ENCODE measurements around the gene HVCN1.

The HVCN1 gene

DNA sequence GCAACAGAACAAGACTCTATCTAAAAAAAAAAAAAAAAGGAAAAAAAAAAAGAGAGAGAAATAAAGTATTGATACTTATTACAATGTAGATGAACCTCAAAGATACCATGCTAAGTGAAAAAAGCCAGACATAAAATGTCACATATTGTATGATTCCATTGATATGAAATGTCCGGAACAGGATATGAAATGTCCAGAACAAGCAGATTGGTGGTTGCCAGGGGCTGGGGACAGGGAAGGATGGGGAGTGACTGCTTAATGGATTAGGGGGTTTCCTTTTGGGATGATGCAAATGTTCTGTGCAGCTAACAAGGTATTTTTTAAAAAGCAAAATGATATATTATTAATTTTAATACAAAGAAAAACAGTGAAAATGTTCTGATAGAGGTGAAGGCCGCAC, 5.0 kb downstream of the HVCN1 start:
- Histone ChIP-seq H3K4me1 (ENCODE audit: control insufficient read depth, insufficient read depth, low read length) (peaks cover 7% of the 10 kb centered on the region; the same call in 1 of the 2 replicates), H3K36me3 (ENCODE audit: control insufficient read depth, insufficient read depth, low read length) (no peaks in the 10 kb centered on the region), H3K27ac (ENCODE audit: low read depth, low read length) (no peak overlapping the region), H3K9me3 (ENCODE audit: control insufficient read depth, insufficient read depth, low read depth, low read length) (peaks cover 4% of the 10 kb centered on the region; the same call in 1 of the 2 replicates), H3K4me3 (ENCODE audit: low read depth, low read length) (no peak overlapping the region), H3K9ac (ENCODE audit: low read length) (no peak overlapping the region), H3K27me3 (ENCODE audit: control insufficient read depth, insufficient read depth, low read length) (peaks cover 21% of the 10 kb centered on the region)

- no peak overlapping the region for H3K27ac ChIP-seq (ENCODE audit: low read depth, low read length)
- H3K9ac ChIP-seq (ENCODE audit: low read length) = no peak overlapping the region
These were observed 8.9 kb downstream of the HVCN1 start for GRCh38 chr12:110680032-110680431.

DNA sequence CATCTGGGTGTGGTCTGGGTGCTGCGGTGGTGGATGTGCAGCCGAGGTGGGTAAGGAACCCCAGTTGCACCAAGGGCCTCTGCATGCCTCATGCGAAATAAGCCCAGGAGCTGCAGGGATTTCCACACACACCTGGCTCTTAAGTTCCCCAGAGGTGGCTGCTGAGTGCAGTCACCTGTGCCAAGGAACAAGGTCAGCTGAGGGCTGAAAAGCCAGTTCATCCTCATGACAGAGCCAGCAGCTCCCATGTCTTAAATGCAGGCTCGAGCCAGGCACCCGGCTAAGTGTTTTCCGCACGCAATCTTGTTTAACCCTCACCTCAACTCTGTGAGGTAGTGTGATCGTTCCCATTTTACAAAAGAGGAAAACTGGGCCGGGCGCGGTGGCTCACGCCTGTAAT, 9.7 kb downstream of the HVCN1 start:
- H3K4me1 ChIP-seq (ENCODE audit: control insufficient read depth, insufficient read depth, low read length) = peaks cover 5% of the 10 kb centered on the region; the same call in 1 of the 2 replicates
- no peaks in the 10 kb centered on the region for H3K36me3 ChIP-seq (ENCODE audit: control insufficient read depth, insufficient read depth, low read length)
- H3K9ac ChIP-seq (ENCODE audit: low read length) = no peak overlapping the region
- no peak overlapping the region for H3K4me3 ChIP-seq (ENCODE audit: low read depth, low read length)
- H3K9me3 ChIP-seq (ENCODE audit: control insufficient read depth, insufficient read depth, low read depth, low read length) = no peaks in the 10 kb centered on the region
- no peaks in the 10 kb centered on the region for H3K27me3 ChIP-seq (ENCODE audit: control insufficient read depth, insufficient read depth, low read length)
- H3K27ac ChIP-seq (ENCODE audit: low read depth, low read length) = no peak overlapping the region

More at GRCh38 chr12:110680032-110680431, 8.9 kb downstream of the HVCN1 start:
- H3K4me1 ChIP-seq (ENCODE audit: control insufficient read depth, insufficient read depth, low read length) = peaks cover 5% of the 10 kb centered on the region; the same call in 1 of the 2 replicates
- H3K9me3 ChIP-seq (ENCODE audit: control insufficient read depth, insufficient read depth, low read depth, low read length) = no peaks in the 10 kb centered on the region
- no peak overlapping the region for H3K4me3 ChIP-seq (ENCODE audit: low read depth, low read length)
- no peaks in the 10 kb centered on the region for H3K27me3 ChIP-seq (ENCODE audit: control insufficient read depth, insufficient read depth, low read length)
- H3K36me3 ChIP-seq (ENCODE audit: control insufficient read depth, insufficient read depth, low read length) = no peaks in the 10 kb centered on the region

- no peaks in the 10 kb centered on the region for H3K27me3 ChIP-seq (ENCODE audit: control insufficient read depth, insufficient read depth, low read length)
- peaks cover 5% of the 10 kb centered on the region; the same call in 1 of the 2 replicates for H3K4me1 ChIP-seq (ENCODE audit: control insufficient read depth, insufficient read depth, low read length)
- no peak overlapping the region for H3K9ac ChIP-seq (ENCODE audit: low read length)
- H3K36me3 ChIP-seq (ENCODE audit: control insufficient read depth, insufficient read depth, low read length) = no peaks in the 10 kb centered on the region
- H3K4me3 ChIP-seq (ENCODE audit: low read depth, low read length) = no peak overlapping the region
- H3K9me3 ChIP-seq (ENCODE audit: control insufficient read depth, insufficient read depth, low read depth, low read length) = no peaks in the 10 kb centered on the region
- H3K27ac ChIP-seq (ENCODE audit: low read depth, low read length) = no peak overlapping the region
These were observed 10.9 kb downstream of the HVCN1 start for GRCh38 chr12:110677982-110678381.

GRCh38 chr12:110677206-110677911, 11.6 kb downstream of the HVCN1 start:
- H3K9me3 ChIP-seq (ENCODE audit: control insufficient read depth, insufficient read depth, low read depth, low read length) = no peaks in the 10 kb centered on the region
- H3K27ac ChIP-seq (ENCODE audit: low read depth, low read length) = no peak overlapping the region
- H3K9ac ChIP-seq (ENCODE audit: low read length) = no peak overlapping the region
- H3K36me3 ChIP-seq (ENCODE audit: control insufficient read depth, insufficient read depth, low read length) = no peaks in the 10 kb centered on the region
- no peaks in the 10 kb centered on the region for H3K27me3 ChIP-seq (ENCODE audit: control insufficient read depth, insufficient read depth, low read length)
- H3K4me3 ChIP-seq (ENCODE audit: low read depth, low read length) = no peak overlapping the region
- peaks cover 5% of the 10 kb centered on the region; the same call in 1 of the 2 replicates for H3K4me1 ChIP-seq (ENCODE audit: control insufficient read depth, insufficient read depth, low read length)

- Histone ChIP-seq H3K4me3 (ENCODE audit: low read depth, low read length) (no peak overlapping the region), H3K9me3 (ENCODE audit: control insufficient read depth, insufficient read depth, low read depth, low read length) (no peaks in the 10 kb centered on the region), H3K27me3 (ENCODE audit: control insufficient read depth, insufficient read depth, low read length) (no peaks in the 10 kb centered on the region), H3K9ac (ENCODE audit: low read length) (no peak overlapping the region), H3K4me1 (ENCODE audit: control insufficient read depth, insufficient read depth, low read length) (peaks cover 5% of the 10 kb centered on the region; the same call in 1 of the 2 replicates), H3K36me3 (ENCODE audit: control insufficient read depth, insufficient read depth, low read length) (no peaks in the 10 kb centered on the region), H3K27ac (ENCODE audit: low read depth, low read length) (no peak overlapping the region)
These were observed 12.7 kb downstream of the HVCN1 start for GRCh38 chr12:110676171-110676570.

- Histone ChIP-seq H3K27ac (ENCODE audit: low read depth, low read length) (no peak overlapping the region), H3K9ac (ENCODE audit: low read length) (no peak overlapping the region), H3K4me1 (ENCODE audit: control insufficient read depth, insufficient read depth, low read length) (peaks cover 14% of the 10 kb centered on the region), H3K36me3 (ENCODE audit: control insufficient read depth, insufficient read depth, low read length) (no peaks in the 10 kb centered on the region), H3K9me3 (ENCODE audit: control insufficient read depth, insufficient read depth, low read depth, low read length) (no peaks in the 10 kb centered on the region), H3K27me3 (ENCODE audit: control insufficient read depth, insufficient read depth, low read length) (no peaks in the 10 kb centered on the region), H3K4me3 (ENCODE audit: low read depth, low read length) (no peak overlapping the region)
These were observed 18.7 kb downstream of the HVCN1 start for GRCh38 chr12:110670161-110670701.

GRCh38 chr12:110669193-110669502, 19.8 kb downstream of the HVCN1 start:
- H3K27ac ChIP-seq (ENCODE audit: low read depth, low read length) = no peak overlapping the region
- no peak overlapping the region for H3K4me3 ChIP-seq (ENCODE audit: low read depth, low read length)

DNA sequence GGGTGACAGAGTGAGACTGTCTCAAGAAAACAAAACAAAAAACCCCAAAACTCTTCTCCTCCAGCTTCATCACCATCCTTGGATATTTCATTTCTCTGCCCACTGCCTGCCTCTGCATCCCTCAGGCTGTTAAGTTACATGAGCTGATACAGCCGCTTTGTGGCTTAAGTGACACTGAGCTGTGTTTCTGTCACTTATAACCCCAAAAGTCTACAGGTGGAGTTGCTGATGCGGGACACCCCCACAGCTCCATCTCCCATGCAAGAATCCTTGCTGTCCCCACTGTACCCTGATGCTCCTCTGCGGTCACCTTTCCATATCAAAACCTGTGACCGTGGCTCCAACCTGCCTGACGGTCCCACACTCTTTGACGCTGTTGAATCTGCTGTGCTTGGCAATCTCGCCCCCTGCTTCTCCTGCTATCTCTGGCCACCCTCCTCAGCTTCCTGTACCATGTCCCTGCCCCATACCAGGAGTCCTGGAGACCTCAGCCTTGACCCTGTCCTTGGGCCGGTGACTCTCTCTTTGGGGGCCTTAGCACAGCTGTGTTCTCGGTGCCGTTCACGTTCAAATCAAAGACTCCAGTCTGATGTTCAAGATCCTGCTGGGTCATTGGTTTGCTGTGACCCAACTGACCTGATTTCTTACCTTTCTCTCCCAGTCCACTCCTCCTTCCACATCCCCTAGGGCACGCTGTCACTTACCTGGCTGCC, 20.3 kb downstream of the HVCN1 start:
- no peak overlapping the region for H3K4me3 ChIP-seq (ENCODE audit: low read depth, low read length)
- H3K27me3 ChIP-seq (ENCODE audit: control insufficient read depth, insufficient read depth, low read length) = no peaks in the 10 kb centered on the region
- H3K36me3 ChIP-seq (ENCODE audit: control insufficient read depth, insufficient read depth, low read length) = no peaks in the 10 kb centered on the region
- H3K4me1 ChIP-seq (ENCODE audit: control insufficient read depth, insufficient read depth, low read length) = peaks cover 14% of the 10 kb centered on the region
- H3K27ac ChIP-seq (ENCODE audit: low read depth, low read length) = no peak overlapping the region
- H3K9me3 ChIP-seq (ENCODE audit: control insufficient read depth, insufficient read depth, low read depth, low read length) = no peaks in the 10 kb centered on the region
- no peak overlapping the region for H3K9ac ChIP-seq (ENCODE audit: low read length)

More at GRCh38 chr12:110669193-110669502, 19.8 kb downstream of the HVCN1 start:
- Histone ChIP-seq H3K9me3 (ENCODE audit: control insufficient read depth, insufficient read depth, low read depth, low read length) (no peaks in the 10 kb centered on the region), H3K36me3 (ENCODE audit: control insufficient read depth, insufficient read depth, low read length) (no peaks in the 10 kb centered on the region), H3K4me1 (ENCODE audit: control insufficient read depth, insufficient read depth, low read length) (peaks cover 14% of the 10 kb centered on the region), H3K27me3 (ENCODE audit: control insufficient read depth, insufficient read depth, low read length) (no peaks in the 10 kb centered on the region), H3K9ac (ENCODE audit: low read length) (no peak overlapping the region)

GRCh38 chr12:110667671-110668070, 21.2 kb downstream of the HVCN1 start:
- Histone ChIP-seq H3K9ac (ENCODE audit: low read length) (no peak overlapping the region), H3K36me3 (ENCODE audit: control insufficient read depth, insufficient read depth, low read length) (no peaks in the 10 kb centered on the region), H3K9me3 (ENCODE audit: control insufficient read depth, insufficient read depth, low read depth, low read length) (no peaks in the 10 kb centered on the region), H3K4me1 (ENCODE audit: control insufficient read depth, insufficient read depth, low read length) (peaks cover 14% of the 10 kb centered on the region), H3K4me3 (ENCODE audit: low read depth, low read length) (no peak overlapping the region), H3K27ac (ENCODE audit: low read depth, low read length) (no peak overlapping the region), H3K27me3 (ENCODE audit: control insufficient read depth, insufficient read depth, low read length) (no peaks in the 10 kb centered on the region)

DNA sequence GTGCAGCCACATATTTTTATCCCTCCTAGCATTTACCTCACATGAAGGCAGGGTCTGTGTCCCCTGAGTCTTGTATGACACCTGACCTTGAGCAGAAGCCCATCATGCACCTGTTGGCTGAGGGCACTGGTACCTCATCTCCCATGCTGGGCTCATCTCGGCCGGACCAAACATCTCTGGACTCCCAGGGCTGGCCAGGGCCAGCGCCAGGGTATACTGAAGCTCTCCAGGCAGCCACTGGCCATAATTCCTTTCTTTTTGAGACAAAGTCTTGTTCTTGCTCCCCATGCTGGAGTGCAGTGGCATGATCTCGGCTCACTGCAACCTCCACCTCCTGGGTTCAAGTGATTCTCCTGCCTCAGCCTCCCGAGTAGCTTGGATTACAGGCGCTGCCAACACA, 22.0 kb downstream of the HVCN1 start:
- no peak overlapping the region for H3K9ac ChIP-seq (ENCODE audit: low read length)
- no peaks in the 10 kb centered on the region for H3K9me3 ChIP-seq (ENCODE audit: control insufficient read depth, insufficient read depth, low read depth, low read length)
- no peak overlapping the region for H3K4me3 ChIP-seq (ENCODE audit: low read depth, low read length)
- no peak overlapping the region for H3K27ac ChIP-seq (ENCODE audit: low read depth, low read length)
- peaks cover 14% of the 10 kb centered on the region for H3K4me1 ChIP-seq (ENCODE audit: control insufficient read depth, insufficient read depth, low read length)
- H3K27me3 ChIP-seq (ENCODE audit: control insufficient read depth, insufficient read depth, low read length) = no peaks in the 10 kb centered on the region
- no peaks in the 10 kb centered on the region for H3K36me3 ChIP-seq (ENCODE audit: control insufficient read depth, insufficient read depth, low read length)
